ENCODE data around the gene CEP85L. TPM values are rescaled to one million over a fixed set of nuclear protein-coding genes. Genes with fewer than 3 reads are reported as not detected.

Gene CEP85L
- total RNA-seq, 1 experiment from 2014 or later = 4.9 TPM

- intact Hi-C loops (cut with micrococcal nuclease) = no loop called here
- H3K36me3 ChIP-seq (ENCODE audit: control insufficient read depth in 1 of 2, insufficient read depth in 2 of 2, low read length in 2 of 2) = no peaks in the 10 kb centered on the region
- TF ChIP-seq SRF (IDR thresholded peaks at IDR 0.05; ENCODE audit: low read depth) = no peak
- H4K20me1 ChIP-seq (ENCODE audit: insufficient read depth) = no peaks in the 10 kb centered on the region
- H3K9ac ChIP-seq (ENCODE audit: low read length) = no peak overlapping the region
- peaks cover 0 to under 1% of the 10 kb centered on the region in 2 experiments; a peak in 3 of 4 replicates for H3K4me1 ChIP-seq (ENCODE audit: control insufficient read depth in 1 of 2, insufficient read depth in 2 of 2, low read length in 2 of 2)
- H3K4me3 ChIP-seq (replicated peaks in 1 of 2; ENCODE audit: low read depth in 1 of 2, low read length in 2 of 2) = no peak overlapping the region
- H3K4me2 ChIP-seq (ENCODE audit: low read length) = no peak overlapping the region
- H3K79me2 ChIP-seq (ENCODE audit: insufficient read depth, low read length) = peaks cover 12% of the 10 kb centered on the region
- CTCF ChIA-PET = no interaction called here
- H3K27ac ChIP-seq (ENCODE audit: low read depth, low read length) = no peak overlapping the region
- ATAC-seq (no peak), DNase-seq (ENCODE audit: low read depth, low spot score) (no peak)
- RAD21 ChIA-PET (ENCODE audit: low non-redundant PET in 1 of 2, low total read pairs in 2 of 2, uncharacterized antibody in 2 of 2, unreplicated experiment in 2 of 2) = no interaction called here
- H3K27me3 ChIP-seq (ENCODE audit: insufficient read depth, low read length) = no peaks in the 10 kb centered on the region
- H2AFZ ChIP-seq (ENCODE audit: low read depth, low read length, poor library complexity, severe bottlenecking) = no peak overlapping the region
- no peaks in the 10 kb centered on the region for H3K9me3 ChIP-seq (ENCODE audit: control insufficient read depth in 1 of 2, insufficient read depth in 1 of 2, low read depth in 1 of 2, low read length in 2 of 2)
- POLR2A ChIA-PET = no interaction called here
- no TSS peak for BruUV-seq (replicated peaks)
- H3K9me2 ChIP-seq (ENCODE audit: insufficient read depth) = no peaks in the 10 kb centered on the region
These were observed 7.4 kb downstream of the CEP85L start for GRCh38 chr6:118644007-118644406.

- ATAC-seq = no peak
- peaks cover 4% of the 10 kb centered on the region for H3K79me2 ChIP-seq (ENCODE audit: insufficient read depth, low read length)
These were observed 10.3 kb downstream of the CEP85L start for GRCh38 chr6:118641042-118641441.

More at GRCh38 chr6:118641042-118641441, 10.3 kb downstream of the CEP85L start:
- no peaks in the 10 kb centered on the region for H3K9me2 ChIP-seq (ENCODE audit: insufficient read depth)
- TF ChIP-seq CTCF (IDR thresholded peaks at IDR 0.05 in 2 of 3, conservative IDR thresholded peaks at IDR 0.05 in 1 of 3; ENCODE audit: borderline replicate concordance in 1 of 3, insufficient read depth in 1 of 3, low read depth in 2 of 3, low read length in 2 of 3) (no peak), POLR2AphosphoS5 (IDR thresholded peaks at IDR 0.05; ENCODE audit: low read depth, low read length) (no peak), MAX (IDR thresholded peaks at IDR 0.05) (no peak)
- intact Hi-C loops (cut with micrococcal nuclease) = no loop called here
- POLR2A ChIA-PET = no interaction called here
- H3K27ac ChIP-seq (ENCODE audit: low read depth, low read length) = no peak overlapping the region
- no peak overlapping the region for H2AFZ ChIP-seq (ENCODE audit: low read depth, low read length, poor library complexity, severe bottlenecking)
- no peak overlapping the region for H3K4me3 ChIP-seq (replicated peaks in 1 of 2; ENCODE audit: low read depth in 1 of 2, low read length in 2 of 2)
- no peaks in the 10 kb centered on the region for H3K9me3 ChIP-seq (ENCODE audit: control insufficient read depth in 1 of 2, insufficient read depth in 1 of 2, low read depth in 1 of 2, low read length in 2 of 2)
- no peak overlapping the region for H3K9ac ChIP-seq (ENCODE audit: low read length)
- no peak overlapping the region for H3K4me2 ChIP-seq (ENCODE audit: low read length)
- no peaks in the 10 kb centered on the region for H3K4me1 ChIP-seq (ENCODE audit: control insufficient read depth in 1 of 2, insufficient read depth in 2 of 2, low read length in 2 of 2)
- no peaks in the 10 kb centered on the region for H3K36me3 ChIP-seq (ENCODE audit: control insufficient read depth in 1 of 2, insufficient read depth in 2 of 2, low read length in 2 of 2)
- no peaks in the 10 kb centered on the region for H4K20me1 ChIP-seq (ENCODE audit: insufficient read depth)
- DNase-seq (ENCODE audit: low read depth, low spot score) = no peak
- RAD21 ChIA-PET (ENCODE audit: low non-redundant PET in 1 of 2, low total read pairs in 2 of 2, uncharacterized antibody in 2 of 2, unreplicated experiment in 2 of 2) = no interaction called here
- no TSS peak for BruUV-seq (replicated peaks)
- no peaks in the 10 kb centered on the region for H3K27me3 ChIP-seq (ENCODE audit: insufficient read depth, low read length)
- CTCF ChIA-PET = interaction anchor here (0.6 kb wide), 1 partner anchor 43 kb away, joined by 3 read pairs; no protein-coding TSS in a partner anchor

Measured in HCT116 (cell line).